Ovary (tissue), 10 donors: ENCODE results near the gene OR6C68. TPM values are rescaled to one million over a fixed set of nuclear protein-coding genes. Genes with fewer than 3 reads are reported as not detected.

Source experiments
- DNase-seq, 5 donors: peaks; one replicate each; pipeline ENCODE4 v3.0.0-alpha.2; 2019 to 2020
- H3K27ac ChIP-seq, 2 donors: fragments of 200-600 bp; one replicate each; pipeline versions ENCODE4 v1.5.1 to v1.8.0; 2019 to 2022
- H3K27me3 ChIP-seq: fragments of 200-600 bp; one replicate; pipeline ENCODE4 v1.8.0; 2022
- H3K36me3 ChIP-seq: fragments of 200-600 bp; sonication (generic); one replicate; pipeline ENCODE4 v1.5.1; 2019
- H3K4me1 ChIP-seq: one replicate; pipeline ENCODE4 v1.8.1; 2013; ENCODE audit warnings: mild to moderate bottlenecking, moderate library complexity; ENCODE audit not compliant: insufficient read depth
- H3K4me3 ChIP-seq: fragments of 200-600 bp; sonication (generic); one replicate; pipeline ENCODE4 v1.5.1; 2017
- H3K9me3 ChIP-seq, 2 donors: fragments of 200-600 bp in 1 of 2; sonication (generic) in 1 of 2; one replicate each; pipeline versions ENCODE4 v1.5.1 to v1.8.1; 2013 to 2019; ENCODE audit warnings: mild to moderate bottlenecking in 1 of 2, moderate library complexity in 1 of 2
- EP300 ChIP-seq: sonication (generic); formaldehyde crosslinking; IDR thresholded peaks from one replicate; pipeline ENCODE4 v1.6.1; 2017; ENCODE audit warnings: antibody characterized with exemption
- POLR2A ChIP-seq: fragments of 450-650 bp; IDR thresholded peaks from one replicate; pipeline ENCODE4 v1.6.1; 2017; ENCODE audit warnings: antibody characterized with exemption, mild to moderate bottlenecking, moderate library complexity
- WGBS, 3 donors: extraction: QIAGEN DNeasy Blood & Tissue Kit in 1 of 3; methylation state at CpG; one replicate each; pipeline versions ENCODE4 v1.1.5 to v1.1.7; 2013 to 2017; 5-methylcytosine and 5-hydroxymethylcytosine counted together
- intact Hi-C, 4 donors: fragments of 100-400 bp; cut with DNase I; formaldehyde crosslinking; loops; one replicate each; pipeline versions ENCODE4 v1.11.0 to v1.15.1; 2022 to 2023
- long read RNA-seq, 3 donors: library from polyadenylated mRNA in 2 of 3; unstranded in 2 of 3; transcript quantifications; one replicate each; pipeline ENCODE4 v2.0.0 and lab custom pipeline, GENCODE V29; 2021 to 2026
- polyA plus RNA-seq, 2 donors: library from polyadenylated mRNA; stranded (reverse); fragments of 200-250 nt in 1 of 2; fragments of 350-450 nt in 1 of 2; fragmentation: Illumina TruSeq in 1 of 2; extraction: RNeasy Lipid Tissue Mini Kit (QIAGEN cat#74804) in 1 of 2; gene quantifications; one replicate each; pipeline ENCODE4 v1.2.3, GENCODE V29; 2013 to 2014
- total RNA-seq, 7 donors: library from RNA; depleted of rRNA in 2 of 7; stranded (reverse); fragments of >200 nt in 2 of 7; fragmentation: NEBNext Ultra II Directional in 3 of 7; extraction: Animal tissue kit (Norgen Biotek cat#: 25700) in 3 of 7; gene quantifications; one replicate each; pipeline versions ENCODE4 v1.1.0 to v1.2.4, GENCODE V29; 2016 to 2023
- TF ChIP-seq, protein P1 (sequence below), 3 donors: fragments of 450-650 bp in 2 of 3; fragments of 200-600 bp in 1 of 3; IDR thresholded peaks; one replicate each; pipeline versions ENCODE4 v1.5.1 to v1.8.0; 2016 to 2022; ENCODE audit warnings: antibody characterized with exemption in 3 of 3, mild to moderate bottlenecking in 1 of 3
- donor health status: DM: no; HTN: no; CAD: no; lungs with moderate emphysema.
- donor health status: DM: no; HTN: no; CAD: no.
- donor health status: Bipolar disorder and iron deficiency.
- donor health status: DM: yes; HTN: yes; CAD: no.
- donor health status: DM: no; HTN: no; CAD: no.
- donor health status: DM: yes; HTN: yes; CAD: no.

OR6C68 gene
- total RNA-seq: not detected
- polyA plus RNA-seq: not detected
- long read RNA-seq, donor 1: 0 reads
- long read RNA-seq, donor 2: 0 reads
- long read RNA-seq, donor 3: 0 reads

DNA sequence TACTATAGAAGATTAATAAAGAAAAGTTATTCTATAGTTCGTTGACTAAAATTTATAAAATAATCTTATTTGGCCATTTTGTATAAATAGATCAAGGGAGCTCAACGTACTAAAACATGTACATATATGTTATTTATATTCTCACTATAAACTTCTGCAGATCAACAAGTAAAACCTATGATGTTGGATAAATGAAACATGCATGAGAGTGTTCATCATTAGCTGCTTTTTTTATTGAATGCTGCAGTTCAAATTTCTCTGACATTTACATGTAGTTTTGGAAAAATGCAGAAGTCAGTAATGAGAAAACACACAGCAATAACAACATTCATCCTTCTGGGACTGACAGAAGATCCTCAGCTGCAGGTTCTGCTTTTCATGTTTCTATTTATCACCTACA lies at the start of gene OR6C68:
TSS of gene OR6C68 (plus strand) at position 301 of the 400 bp plus-strand sequence. CDS start at position 301, 0 bp downstream.
- no peak for DNase-seq
- H3K9me3 ChIP-seq: no peaks in the 10 kb centered on the region
- TF ChIP-seq EP300: no peak
- no peak for TF ChIP-seq POLR2A
- TF ChIP-seq, protein P1, sequence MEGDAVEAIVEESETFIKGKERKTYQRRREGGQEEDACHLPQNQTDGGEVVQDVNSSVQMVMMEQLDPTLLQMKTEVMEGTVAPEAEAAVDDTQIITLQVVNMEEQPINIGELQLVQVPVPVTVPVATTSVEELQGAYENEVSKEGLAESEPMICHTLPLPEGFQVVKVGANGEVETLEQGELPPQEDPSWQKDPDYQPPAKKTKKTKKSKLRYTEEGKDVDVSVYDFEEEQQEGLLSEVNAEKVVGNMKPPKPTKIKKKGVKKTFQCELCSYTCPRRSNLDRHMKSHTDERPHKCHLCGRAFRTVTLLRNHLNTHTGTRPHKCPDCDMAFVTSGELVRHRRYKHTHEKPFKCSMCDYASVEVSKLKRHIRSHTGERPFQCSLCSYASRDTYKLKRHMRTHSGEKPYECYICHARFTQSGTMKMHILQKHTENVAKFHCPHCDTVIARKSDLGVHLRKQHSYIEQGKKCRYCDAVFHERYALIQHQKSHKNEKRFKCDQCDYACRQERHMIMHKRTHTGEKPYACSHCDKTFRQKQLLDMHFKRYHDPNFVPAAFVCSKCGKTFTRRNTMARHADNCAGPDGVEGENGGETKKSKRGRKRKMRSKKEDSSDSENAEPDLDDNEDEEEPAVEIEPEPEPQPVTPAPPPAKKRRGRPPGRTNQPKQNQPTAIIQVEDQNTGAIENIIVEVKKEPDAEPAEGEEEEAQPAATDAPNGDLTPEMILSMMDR (IDR thresholded peaks at IDR 0.05): no peak
- intact Hi-C loops: no loop called here
- no peak within 1 kb of the TSS for H3K27ac ChIP-seq
- H3K4me1 ChIP-seq: no peaks in the 10 kb centered on the region
- H3K27me3 ChIP-seq: no peaks in the 10 kb centered on the region
- H3K36me3 ChIP-seq: no peaks in the 10 kb centered on the region
- no peak within 1 kb of the TSS for H3K4me3 ChIP-seq
- 60 to 71% (median 61%) methylated on average over 2 of the region's 2 CpGs for WGBS, 3 donors

DNA sequence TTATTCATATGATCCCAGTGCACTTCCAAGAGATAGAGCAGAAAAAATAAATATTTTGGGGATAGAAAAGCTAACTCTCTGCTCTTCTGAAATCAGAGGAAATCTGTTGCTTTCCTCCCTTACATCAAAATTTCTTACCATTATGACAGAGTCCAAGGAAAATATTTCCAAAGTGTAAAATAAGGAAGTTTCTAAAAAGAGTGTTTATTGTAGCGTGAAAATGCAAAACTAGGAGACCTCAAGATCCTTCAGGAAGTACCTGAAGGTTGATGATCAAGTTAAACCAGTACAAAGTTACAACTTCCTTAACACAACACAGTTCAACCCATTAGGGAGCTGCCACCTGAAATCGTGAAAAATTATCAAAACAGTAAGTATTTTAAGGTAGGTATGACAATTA lies 48.4 kb upstream of the OR6C68 start, which contains the start of gene OR6C2:
TSS of gene OR6C2 (plus strand) at position 301 of the 400 bp plus-strand sequence. CDS start 8,138 bp downstream, outside the sequence.
- no peaks in the 10 kb centered on the region for H3K27me3 ChIP-seq
- no peaks in the 10 kb centered on the region for H3K9me3 ChIP-seq
- no peak within 1 kb of the TSS for H3K27ac ChIP-seq
- H3K4me3 ChIP-seq: no peak within 1 kb of the TSS
- DNase-seq: no peak
- intact Hi-C loops: no loop called here
- H3K36me3 ChIP-seq: no peaks in the 10 kb centered on the region
- WGBS, 3 donors: 45 to 61% (median 48%) methylated on average over 2 of the region's 2 CpGs
- TF ChIP-seq EP300 (no peak), POLR2A (no peak)
- TF ChIP-seq, protein P1 (IDR thresholded peaks at IDR 0.05): no peak
- no peaks in the 10 kb centered on the region for H3K4me1 ChIP-seq

DNA sequence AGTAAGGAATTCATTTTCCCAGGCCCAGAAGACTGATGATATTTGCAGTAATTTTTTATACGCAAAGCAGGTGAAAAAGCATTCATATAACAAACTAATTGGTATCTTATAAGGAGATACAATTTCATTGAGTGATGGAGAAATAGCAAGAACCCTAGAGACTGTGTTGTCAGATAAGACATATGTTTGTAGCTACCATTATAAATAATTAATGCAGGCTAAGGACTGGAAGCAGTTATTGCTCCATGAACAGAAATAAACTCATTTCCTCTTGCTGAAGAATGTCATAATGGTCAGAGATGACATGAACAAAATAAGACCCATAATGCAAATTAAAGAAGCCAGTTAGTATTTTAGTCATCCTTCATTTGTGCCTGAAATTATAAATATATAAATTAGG lies 46.8 kb upstream of the OR6C68 start:
- 93 to 100% (median 97%) methylated on average over 1 of the region's 1 CpG for WGBS, 3 donors
- Histone ChIP-seq H3K9me3 (no peaks in the 10 kb centered on the region), H3K27ac (no peak overlapping the region), H3K27me3 (no peaks in the 10 kb centered on the region), H3K36me3 (no peaks in the 10 kb centered on the region), H3K4me3 (no peak overlapping the region), H3K4me1 (no peaks in the 10 kb centered on the region)
- DNase-seq: no peak
- TF ChIP-seq POLR2A (no peak), EP300 (no peak)
- TF ChIP-seq, protein P1 (IDR thresholded peaks at IDR 0.05): no peak
- intact Hi-C loops: no loop called here

DNA sequence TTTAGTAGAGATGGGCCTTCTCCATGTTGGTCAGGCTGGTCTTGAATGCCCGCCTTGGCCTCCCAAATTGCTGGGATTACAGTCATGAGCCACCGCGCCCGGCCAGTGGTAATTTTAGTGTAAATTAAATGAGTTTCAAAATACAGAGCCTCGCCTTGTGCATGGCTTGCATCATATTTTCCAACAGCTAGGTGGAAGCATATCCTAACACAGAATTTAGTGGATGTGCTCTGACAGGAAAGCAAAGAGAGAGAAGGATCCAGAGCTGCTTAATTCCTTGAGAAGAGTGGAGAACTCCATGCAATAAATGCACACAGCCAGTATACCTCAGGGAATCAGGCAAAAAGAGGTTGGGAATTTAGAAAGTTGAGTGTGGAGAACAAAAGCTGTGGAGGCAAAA lies 45.9 kb upstream of the OR6C68 start:
- no peak for TF ChIP-seq EP300
- TF ChIP-seq, protein P1 (IDR thresholded peaks at IDR 0.05): no peak
- no peak for TF ChIP-seq POLR2A
- Histone ChIP-seq H3K27ac (no peak overlapping the region), H3K36me3 (no peaks in the 10 kb centered on the region), H3K4me3 (no peak overlapping the region), H3K27me3 (no peaks in the 10 kb centered on the region), H3K4me1 (no peaks in the 10 kb centered on the region), H3K9me3 (no peaks in the 10 kb centered on the region)
- intact Hi-C loops: no loop called here
- no peak for DNase-seq
- WGBS, 3 donors: 72 to 83% (median 77%) methylated on average over 5 of the region's 5 CpGs
